ENCODE measurements around the gene CLDN19.
"Not testable (repeated sequence)": the region's sequence is repeated elsewhere in the genome, so short reads cannot be mapped to it uniquely, and the experiment has no call there.

The CLDN19 gene

GRCh38 chr1:42737986-42738677, 1.9 kb downstream of the CLDN19 start:
- DNase-seq (ENCODE audit: low spot score) = no peak

- no peak for DNase-seq (ENCODE audit: low spot score)
These were observed 2.8 kb downstream of the CLDN19 start for GRCh38 chr1:42737257-42737656.

GRCh38 chr1:42736571-42737200, 3.4 kb downstream of the CLDN19 start:
- no peak for DNase-seq (ENCODE audit: low spot score)

GRCh38 chr1:42736152-42736551, 3.9 kb downstream of the CLDN19 start:
- DNase-seq (ENCODE audit: low spot score) = peak; percentile 46

- no peak for DNase-seq (ENCODE audit: low spot score)
These were observed 4.4 kb downstream of the CLDN19 start for GRCh38 chr1:42735477-42736105.

GRCh38 chr1:42735056-42735455, 5.0 kb downstream of the CLDN19 start:
- no peak for DNase-seq (ENCODE audit: low spot score)

- no peak for DNase-seq (ENCODE audit: low spot score)
These were observed 5.6 kb downstream of the CLDN19 start for GRCh38 chr1:42734201-42735035.

- DNase-seq (ENCODE audit: low spot score) = no peak
These were observed 6.4 kb downstream of the CLDN19 start for GRCh38 chr1:42733415-42734200.

- no peak for DNase-seq (ENCODE audit: low spot score)
These were observed 7.8 kb downstream of the CLDN19 start for GRCh38 chr1:42732126-42732680.

- DNase-seq (ENCODE audit: low spot score) = no peak
These were observed 8.5 kb downstream of the CLDN19 start for GRCh38 chr1:42731585-42731984.

- DNase-seq (ENCODE audit: low spot score) = no peak
These were observed 9.0 kb downstream of the CLDN19 start for GRCh38 chr1:42730988-42731387.

GRCh38 chr1:42730002-42730401, 10.0 kb downstream of the CLDN19 start:
- DNase-seq (ENCODE audit: low spot score) = no peak

GRCh38 chr1:42725820-42726219, 14.2 kb downstream of the CLDN19 start:
- not testable (repeated sequence) for DNase-seq (ENCODE audit: low spot score)

- no peak for DNase-seq (ENCODE audit: low spot score)
These were observed 16.5 kb downstream of the CLDN19 start for GRCh38 chr1:42723511-42723910.

GRCh38 chr1:42722403-42722802, 17.6 kb downstream of the CLDN19 start:
- not testable (repeated sequence) for DNase-seq (ENCODE audit: low spot score)

- no peak for DNase-seq (ENCODE audit: low spot score)
These were observed 18.1 kb downstream of the CLDN19 start for GRCh38 chr1:42721926-42722325.

GRCh38 chr1:42720868-42721267, 19.2 kb downstream of the CLDN19 start:
- no peak for DNase-seq (ENCODE audit: low spot score)

- DNase-seq (ENCODE audit: low spot score) = not testable (repeated sequence)
These were observed 25.6 kb downstream of the CLDN19 start for GRCh38 chr1:42714441-42714840.

GRCh38 chr1:42713293-42713692, 26.7 kb downstream of the CLDN19 start:
- no peak for DNase-seq (ENCODE audit: low spot score)

GRCh38 chr1:42712808-42713207, 27.2 kb downstream of the CLDN19 start:
- not testable (repeated sequence) for DNase-seq (ENCODE audit: low spot score)

- DNase-seq (ENCODE audit: low spot score) = no peak
These were observed 36.1 kb downstream of the CLDN19 start for GRCh38 chr1:42703888-42704464.
